Breast epithelium (tissue), 4 donors: Measurements from ENCODE around the gene ATRNL1. TPM values are rescaled to one million over a fixed set of nuclear protein-coding genes. Genes with fewer than 3 reads are reported as not detected.

ENCODE experiments used
- DNase-seq, 2 donors: peaks; one replicate each; pipeline ENCODE4 v3.0.0-alpha.2; 2019; ENCODE audit warnings: low spot score in 2 of 2
- H3K27ac ChIP-seq, 2 donors: fragments of 200-600 bp; sonication (generic) in 1 of 2; one replicate each; pipeline ENCODE4 v1.5.1; 2016 to 2019; ENCODE audit warnings: mild to moderate bottlenecking in 1 of 2
- H3K27me3 ChIP-seq, 2 donors: fragments of 200-600 bp; sonication (generic) in 1 of 2; one replicate each; pipeline versions ENCODE4 v1.5.1 to v1.6.0; 2017 to 2019; ENCODE audit warnings: control low read depth in 1 of 2, mild to moderate bottlenecking in 1 of 2
- H3K36me3 ChIP-seq: fragments of 200-600 bp; one replicate; pipeline ENCODE4 v1.5.1; 2019
- H3K4me1 ChIP-seq, 2 donors: fragments of 200-600 bp; sonication (generic); one replicate each; pipeline ENCODE4 v1.5.1; 2016 to 2019; ENCODE audit warnings: control low read depth in 1 of 2
- H3K4me3 ChIP-seq, 3 donors: fragments of 200-600 bp; sonication (generic); 1 replicate in 2 of 3; 2 replicates in 1 of 3; pipeline ENCODE4 v1.5.1; 2016 to 2019; ENCODE audit warnings: mild to moderate bottlenecking in 3 of 3, moderate library complexity in 2 of 3
- H3K9me3 ChIP-seq, 2 donors: fragments of 200-600 bp; sonication (generic) in 1 of 2; one replicate each; pipeline ENCODE4 v1.5.1; 2016 to 2019; ENCODE audit warnings: control low read depth in 1 of 2
- POLR2A ChIP-seq: fragments of 450-650 bp; IDR thresholded peaks from one replicate; pipeline ENCODE4 v1.6.1; 2016; ENCODE audit warnings: antibody characterized with exemption, mild to moderate bottlenecking, moderate library complexity
- POLR2AphosphoS5 ChIP-seq, 3 donors: sonication (generic); formaldehyde crosslinking; IDR thresholded peaks; one replicate each; pipeline ENCODE4 v1.6.1; 2017; ENCODE audit warnings: antibody characterized with exemption in 3 of 3
- intact Hi-C: fragments of 100-400 bp; cut with DNase I; formaldehyde crosslinking; loops from one replicate; pipeline ENCODE4 v1.15.1; 2023; ENCODE audit warnings: low total_unique reads
- total RNA-seq, 3 donors: library from RNA; depleted of rRNA; stranded (reverse); fragments of >200 nt; gene quantifications; one replicate each; pipeline ENCODE4 v1.1.0, GENCODE V29; 2016
- TF ChIP-seq, protein P1 (sequence below), 3 donors: fragments of 450-650 bp; IDR thresholded peaks; one replicate each; pipeline ENCODE4 v1.5.1; 2016 to 2017; ENCODE audit warnings: antibody characterized with exemption in 3 of 3, mild to moderate bottlenecking in 3 of 3, moderate library complexity in 3 of 3

ATRNL1 gene
- total RNA-seq, 3 donors from 2014 or later, result 0.16 to 11.4 (median 2.9) TPM

DNA sequence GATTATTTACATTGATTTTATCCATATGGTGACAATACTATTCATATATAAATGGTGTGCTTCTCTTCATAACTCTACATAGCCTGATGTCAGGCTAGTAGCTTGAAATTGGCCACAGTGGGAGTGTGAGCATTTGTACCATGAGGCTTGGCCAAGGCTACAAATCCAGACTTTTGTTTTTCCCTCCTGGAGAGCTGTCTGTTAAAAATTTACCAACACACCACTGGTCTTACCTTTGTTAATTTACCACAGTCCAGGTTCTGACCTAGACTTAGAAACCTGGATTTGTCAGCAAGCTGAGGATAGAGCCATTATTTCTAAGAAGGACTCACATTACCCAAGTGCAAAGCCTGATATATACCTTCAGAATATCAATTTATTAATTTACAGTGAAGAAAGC, 45.5 kb upstream of the ATRNL1 start:
- intact Hi-C loops, result no loop called here

DNA sequence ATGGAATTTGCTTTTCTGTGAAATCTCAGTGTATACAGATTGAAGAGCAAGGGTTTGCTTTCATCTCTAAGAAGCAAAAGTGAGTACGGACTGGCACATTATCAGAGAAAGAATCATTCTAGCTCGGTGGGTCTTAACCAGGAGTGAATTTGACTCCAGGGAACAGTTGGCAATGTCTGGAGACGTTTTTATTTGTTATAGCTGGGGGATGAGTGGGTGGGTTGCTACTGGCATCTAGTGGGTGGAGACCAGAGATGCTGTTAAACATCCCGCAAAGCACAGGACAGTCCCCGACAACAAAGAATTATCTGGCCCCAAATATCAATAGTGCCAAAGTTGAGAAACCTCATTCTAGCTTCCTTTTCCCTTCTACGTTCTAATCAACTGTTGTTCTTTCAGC, 43.8 kb upstream of the ATRNL1 start:
- Histone ChIP-seq H3K36me3 (no peaks in the 10 kb centered on the region), H3K27me3 (no peaks in the 10 kb centered on the region), H3K9me3 (no peaks in the 10 kb centered on the region), H3K4me3 (no peak overlapping the region), H3K4me1 (no peaks in the 10 kb centered on the region), H3K27ac (no peak overlapping the region)
- TF ChIP-seq, protein P1, sequence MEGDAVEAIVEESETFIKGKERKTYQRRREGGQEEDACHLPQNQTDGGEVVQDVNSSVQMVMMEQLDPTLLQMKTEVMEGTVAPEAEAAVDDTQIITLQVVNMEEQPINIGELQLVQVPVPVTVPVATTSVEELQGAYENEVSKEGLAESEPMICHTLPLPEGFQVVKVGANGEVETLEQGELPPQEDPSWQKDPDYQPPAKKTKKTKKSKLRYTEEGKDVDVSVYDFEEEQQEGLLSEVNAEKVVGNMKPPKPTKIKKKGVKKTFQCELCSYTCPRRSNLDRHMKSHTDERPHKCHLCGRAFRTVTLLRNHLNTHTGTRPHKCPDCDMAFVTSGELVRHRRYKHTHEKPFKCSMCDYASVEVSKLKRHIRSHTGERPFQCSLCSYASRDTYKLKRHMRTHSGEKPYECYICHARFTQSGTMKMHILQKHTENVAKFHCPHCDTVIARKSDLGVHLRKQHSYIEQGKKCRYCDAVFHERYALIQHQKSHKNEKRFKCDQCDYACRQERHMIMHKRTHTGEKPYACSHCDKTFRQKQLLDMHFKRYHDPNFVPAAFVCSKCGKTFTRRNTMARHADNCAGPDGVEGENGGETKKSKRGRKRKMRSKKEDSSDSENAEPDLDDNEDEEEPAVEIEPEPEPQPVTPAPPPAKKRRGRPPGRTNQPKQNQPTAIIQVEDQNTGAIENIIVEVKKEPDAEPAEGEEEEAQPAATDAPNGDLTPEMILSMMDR (IDR thresholded peaks at IDR 0.05), result no peak
- TF ChIP-seq POLR2AphosphoS5 (IDR thresholded peaks at IDR 0.05) (no peak), POLR2A (no peak)
- no peak for DNase-seq
- intact Hi-C loops, result no loop called here

More for the DNA sequence above, 45.5 kb upstream of the ATRNL1 start:
- Histone ChIP-seq H3K4me1 (no peaks in the 10 kb centered on the region), H3K9me3 (no peaks in the 10 kb centered on the region), H3K27ac (no peak overlapping the region), H3K4me3 (no peak overlapping the region), H3K36me3 (no peaks in the 10 kb centered on the region), H3K27me3 (no peaks in the 10 kb centered on the region)
- no peak for DNase-seq
- TF ChIP-seq POLR2A (no peak), POLR2AphosphoS5 (IDR thresholded peaks at IDR 0.05) (no peak)
- TF ChIP-seq, protein P1 (IDR thresholded peaks at IDR 0.05), result no peak

DNA sequence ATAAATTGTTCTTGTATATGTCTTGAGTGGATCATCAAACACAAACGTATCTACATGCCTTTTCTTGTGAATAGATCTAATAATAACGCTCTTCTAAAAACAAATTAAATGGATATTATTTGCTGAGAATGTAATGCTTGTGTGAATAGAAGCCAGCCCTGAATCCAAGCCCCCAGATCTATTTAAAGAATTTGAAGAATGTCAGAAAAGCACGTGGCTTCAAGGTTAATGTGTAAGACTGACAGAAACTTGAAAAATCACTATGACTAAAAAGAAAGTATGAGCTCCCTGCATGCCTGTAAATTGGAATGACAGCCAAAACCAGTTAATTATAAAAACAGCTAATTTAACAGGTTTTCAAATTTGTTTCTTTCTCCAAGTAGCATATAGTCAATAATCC, 43.2 kb upstream of the ATRNL1 start:
- Histone ChIP-seq H3K36me3 (no peaks in the 10 kb centered on the region), H3K4me1 (no peaks in the 10 kb centered on the region), H3K4me3 (no peak overlapping the region), H3K27ac (no peak overlapping the region), H3K27me3 (no peaks in the 10 kb centered on the region), H3K9me3 (no peaks in the 10 kb centered on the region)
- intact Hi-C loops, result no loop called here
- no peak for DNase-seq
- no peak for TF ChIP-seq POLR2AphosphoS5 (IDR thresholded peaks at IDR 0.05)
- no peak for TF ChIP-seq POLR2A
- TF ChIP-seq, protein P1 (IDR thresholded peaks at IDR 0.05), result no peak

- TF ChIP-seq, protein P1 (IDR thresholded peaks at IDR 0.05), result no peak
- TF ChIP-seq POLR2A (no peak), POLR2AphosphoS5 (IDR thresholded peaks at IDR 0.05) (no peak)
- no peak overlapping the region for H3K4me3 ChIP-seq
- no peaks in the 10 kb centered on the region for H3K36me3 ChIP-seq
- H3K27me3 ChIP-seq, result no peaks in the 10 kb centered on the region
- H3K9me3 ChIP-seq, result no peaks in the 10 kb centered on the region
- H3K27ac ChIP-seq, result no peak overlapping the region
- H3K4me1 ChIP-seq, result no peaks in the 10 kb centered on the region
- DNase-seq, result no peak
- intact Hi-C loops, result no loop called here
Measured at GRCh38 chr10:115050375-115051010, 42.7 kb upstream of the ATRNL1 start.

DNA sequence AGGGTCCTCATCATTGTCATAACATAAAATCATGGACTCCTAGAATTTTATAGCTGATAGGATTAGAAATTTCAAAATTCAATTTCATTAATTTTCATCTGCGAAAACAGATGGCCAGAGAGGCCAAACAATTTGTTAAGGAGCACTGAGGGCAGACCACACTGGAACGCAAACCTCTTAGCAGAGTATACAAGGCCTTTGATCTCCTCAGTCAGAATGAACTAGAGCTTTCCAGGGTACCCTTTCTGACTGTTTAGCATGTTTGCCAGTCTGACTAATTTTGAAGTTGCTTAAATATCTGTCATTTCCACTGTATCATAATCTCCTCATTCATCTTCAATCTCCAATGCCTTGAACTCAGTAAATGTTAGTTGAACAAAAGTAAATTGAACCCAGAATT, 41.9 kb upstream of the ATRNL1 start:
- Histone ChIP-seq H3K4me1 (no peaks in the 10 kb centered on the region), H3K27ac (no peak overlapping the region), H3K36me3 (no peaks in the 10 kb centered on the region), H3K27me3 (no peaks in the 10 kb centered on the region), H3K9me3 (no peaks in the 10 kb centered on the region), H3K4me3 (no peak overlapping the region)
- no peak for DNase-seq
- intact Hi-C loops, result no loop called here
- TF ChIP-seq, protein P1 (IDR thresholded peaks at IDR 0.05), result no peak
- no peak for TF ChIP-seq POLR2AphosphoS5 (IDR thresholded peaks at IDR 0.05)
- TF ChIP-seq POLR2A, result no peak
